Kasumi-1 (cell line): Measurements from ENCODE around the gene RBM10.

ENCODE experiments used
- DNase-seq, 2 experiments: peaks; one replicate each; lab custom pipeline; 2025; lab: John Stamatoyannopoulos, UW

RBM10 gene

GRCh38 chrX:47235691-47236103 is 90.7 kb downstream of the RBM10 start:
- DNase-seq, result no peak
